HG03439 (cell line): Measurements from ENCODE around the gene MAMLD1.
"Not testable (repeated sequence)": the region's sequence is repeated elsewhere in the genome, so short reads cannot be mapped to it uniquely, and the experiment has no call there.

Source experiments
- ATAC-seq: cut with Tn5 transposase; IDR thresholded peaks from one replicate; pipeline ENCODE4 v1.9.1; 2021; ENCODE audit warnings: mild to moderate bottlenecking, moderate library complexity; ENCODE audit not compliant: unreplicated experiment

Gene MAMLD1, protein sequence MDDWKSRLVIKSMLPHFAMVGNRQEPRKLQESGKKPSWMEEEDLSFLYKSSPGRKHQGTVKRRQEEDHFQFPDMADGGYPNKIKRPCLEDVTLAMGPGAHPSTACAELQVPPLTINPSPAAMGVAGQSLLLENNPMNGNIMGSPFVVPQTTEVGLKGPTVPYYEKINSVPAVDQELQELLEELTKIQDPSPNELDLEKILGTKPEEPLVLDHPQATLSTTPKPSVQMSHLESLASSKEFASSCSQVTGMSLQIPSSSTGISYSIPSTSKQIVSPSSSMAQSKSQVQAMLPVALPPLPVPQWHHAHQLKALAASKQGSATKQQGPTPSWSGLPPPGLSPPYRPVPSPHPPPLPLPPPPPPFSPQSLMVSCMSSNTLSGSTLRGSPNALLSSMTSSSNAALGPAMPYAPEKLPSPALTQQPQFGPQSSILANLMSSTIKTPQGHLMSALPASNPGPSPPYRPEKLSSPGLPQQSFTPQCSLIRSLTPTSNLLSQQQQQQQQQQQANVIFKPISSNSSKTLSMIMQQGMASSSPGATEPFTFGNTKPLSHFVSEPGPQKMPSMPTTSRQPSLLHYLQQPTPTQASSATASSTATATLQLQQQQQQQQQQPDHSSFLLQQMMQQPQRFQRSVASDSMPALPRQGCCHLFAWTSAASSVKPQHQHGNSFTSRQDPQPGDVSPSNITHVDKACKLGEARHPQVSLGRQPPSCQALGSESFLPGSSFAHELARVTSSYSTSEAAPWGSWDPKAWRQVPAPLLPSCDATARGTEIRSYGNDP

DNA sequence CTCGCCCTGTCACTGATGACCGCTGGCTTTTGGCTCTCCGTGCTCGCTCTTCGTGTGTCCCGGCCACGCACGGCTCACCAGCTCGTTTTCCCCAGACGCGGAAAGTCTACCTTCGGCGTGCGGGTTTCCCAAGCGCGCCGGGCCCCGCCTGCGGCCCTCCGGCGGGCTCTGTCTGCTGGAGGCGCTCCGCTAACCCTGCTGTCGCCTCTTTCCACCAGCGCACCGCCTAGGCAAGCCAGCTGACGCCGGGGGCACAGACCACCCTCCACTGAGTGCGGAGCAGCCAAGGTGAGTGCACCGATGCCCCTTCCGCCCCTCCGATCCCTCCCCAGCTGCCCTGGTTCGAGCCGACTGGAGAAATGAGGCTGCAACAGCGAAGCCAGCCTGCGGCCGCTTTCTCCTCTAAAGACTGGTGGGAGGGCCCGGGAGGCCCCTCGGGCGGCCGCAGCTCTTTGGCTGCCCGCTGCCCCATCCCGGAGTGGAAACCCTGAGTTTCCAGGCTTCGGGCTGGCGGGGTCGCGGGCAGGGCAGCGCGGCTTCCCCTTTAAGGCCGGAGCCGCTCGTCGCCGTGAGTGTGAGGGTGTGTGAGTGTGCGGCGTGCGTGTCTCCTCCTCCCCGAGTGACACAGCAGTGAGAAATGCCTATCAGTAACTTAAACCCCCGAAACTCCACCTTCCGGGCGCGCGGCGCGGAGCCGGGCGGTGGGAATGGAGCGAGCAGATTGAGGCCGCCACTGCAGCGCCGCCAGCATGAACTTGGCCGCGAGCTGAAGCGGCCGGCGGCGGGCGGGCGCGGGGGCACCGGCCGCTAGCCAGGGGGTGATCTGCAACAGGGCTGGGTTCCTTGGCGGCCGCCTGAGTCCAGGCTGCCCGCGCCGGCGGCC lies at the start of gene MAMLD1:
Gene MAMLD1, plus strand, starts transcription at position 719 of the 883 bp plus-strand sequence. CDS start 82,200 bp downstream, outside the sequence.
- ATAC-seq = no peak

DNA sequence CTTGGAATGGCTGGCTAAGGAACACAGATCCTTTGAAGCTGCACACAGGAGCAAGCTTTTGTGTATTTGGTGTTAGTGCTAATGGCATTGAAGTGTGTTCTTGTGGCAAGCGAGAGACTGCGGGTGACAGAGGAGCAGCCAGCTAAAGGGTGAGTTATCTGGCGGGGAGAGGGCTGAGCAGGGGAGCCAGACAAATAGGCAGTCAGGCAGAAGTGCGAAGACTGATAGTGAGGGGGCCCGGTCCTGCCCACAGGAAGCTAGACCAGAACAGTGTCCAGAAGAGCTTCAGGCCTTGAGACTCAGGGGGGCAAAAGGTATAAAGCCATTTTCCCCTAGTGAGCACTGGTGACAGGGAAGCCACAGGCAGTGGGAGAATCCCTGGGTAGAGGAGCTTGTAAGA lies 49.6 kb upstream of the MAMLD1 start:
- no peak for ATAC-seq

DNA sequence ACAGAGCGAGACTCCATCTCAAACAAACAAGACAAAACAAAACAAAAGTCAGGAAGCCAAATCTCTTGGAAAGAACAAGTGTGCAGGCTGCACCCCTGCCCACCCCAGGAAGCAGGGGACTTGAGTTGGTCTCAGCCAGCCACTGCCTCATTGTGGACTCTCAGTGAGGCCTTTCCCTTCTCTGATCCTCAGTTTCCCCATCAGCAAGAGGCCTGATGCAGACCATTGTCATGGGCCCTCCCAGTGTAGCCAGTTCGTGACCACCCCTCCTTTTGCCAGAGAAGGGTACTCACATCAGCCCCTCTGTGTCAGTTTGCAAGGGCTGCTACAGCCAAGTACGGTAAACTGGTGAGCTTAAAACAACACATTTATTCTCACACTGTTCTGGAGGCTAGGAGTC lies 48.9 kb upstream of the MAMLD1 start:
- ATAC-seq = no peak

DNA sequence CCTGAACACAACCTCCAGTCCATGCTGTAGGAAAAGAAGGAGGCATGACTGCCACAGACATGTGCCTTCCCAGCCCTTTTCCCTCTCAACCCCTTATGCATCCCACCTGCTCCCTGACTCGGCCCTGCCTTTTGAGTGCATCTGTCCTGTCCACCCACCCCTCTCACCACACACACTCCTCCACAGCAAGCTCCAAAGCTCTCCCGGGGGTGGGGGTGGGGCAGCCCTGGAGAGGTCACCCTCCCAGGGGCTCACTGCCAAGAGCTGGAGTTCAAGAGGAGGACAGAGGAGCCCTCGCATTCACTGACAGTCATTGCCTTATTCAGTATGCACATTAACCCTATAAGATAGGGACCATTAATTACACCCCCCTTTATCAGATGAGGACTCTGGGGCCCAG lies 46.6 kb upstream of the MAMLD1 start:
- ATAC-seq = no peak

DNA sequence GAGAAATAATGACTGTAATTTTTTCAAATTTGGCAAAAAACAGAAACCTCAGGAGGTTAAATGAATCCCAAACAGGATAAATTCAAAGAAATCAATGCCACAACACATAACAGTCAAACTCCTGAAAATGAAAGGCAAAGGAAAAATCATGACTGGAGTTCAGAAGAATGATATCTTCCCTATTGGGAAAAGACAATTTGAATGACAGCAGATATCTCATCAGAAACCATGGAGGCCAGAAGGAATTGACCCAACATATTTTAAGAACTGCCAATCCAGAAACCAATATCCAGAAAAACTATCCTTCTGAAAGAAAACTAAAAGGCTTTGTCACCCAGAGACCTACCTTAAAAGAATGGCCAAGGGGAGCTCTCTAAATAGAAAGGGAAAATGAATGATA lies 40.1 kb upstream of the MAMLD1 start:
- ATAC-seq = no peak

DNA sequence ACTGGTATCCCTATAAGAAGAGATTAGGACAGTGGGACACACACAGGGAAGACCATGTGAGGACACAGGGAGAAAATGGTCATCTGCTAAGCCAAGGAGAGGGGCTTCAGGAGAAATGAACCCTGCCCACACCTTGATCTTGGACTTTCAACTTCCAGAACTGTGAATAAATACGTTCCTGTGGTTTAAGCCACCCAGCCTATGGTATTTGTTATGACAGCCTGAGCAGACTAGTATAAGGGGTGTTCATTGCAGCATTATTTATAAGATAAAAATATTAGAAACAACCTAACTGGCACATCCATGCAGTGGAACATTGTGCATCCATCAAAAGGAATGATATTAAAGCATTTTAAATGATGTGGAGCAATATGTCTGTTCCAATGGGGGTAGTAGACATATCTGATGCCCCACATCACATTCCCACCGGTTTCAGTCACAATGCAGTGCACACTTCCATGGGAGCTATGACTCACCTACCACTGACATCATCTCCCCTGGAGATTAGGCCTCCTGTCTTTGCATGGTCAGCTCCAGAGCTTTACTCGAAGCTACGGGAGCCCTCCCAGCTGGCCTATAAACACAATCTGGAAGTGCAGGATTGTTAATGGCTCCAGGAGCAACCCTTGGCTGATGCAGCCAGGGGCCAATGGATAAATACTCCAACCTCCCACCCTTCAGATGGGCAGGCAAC lies 38.9 kb upstream of the MAMLD1 start:
- ATAC-seq = no peak

DNA sequence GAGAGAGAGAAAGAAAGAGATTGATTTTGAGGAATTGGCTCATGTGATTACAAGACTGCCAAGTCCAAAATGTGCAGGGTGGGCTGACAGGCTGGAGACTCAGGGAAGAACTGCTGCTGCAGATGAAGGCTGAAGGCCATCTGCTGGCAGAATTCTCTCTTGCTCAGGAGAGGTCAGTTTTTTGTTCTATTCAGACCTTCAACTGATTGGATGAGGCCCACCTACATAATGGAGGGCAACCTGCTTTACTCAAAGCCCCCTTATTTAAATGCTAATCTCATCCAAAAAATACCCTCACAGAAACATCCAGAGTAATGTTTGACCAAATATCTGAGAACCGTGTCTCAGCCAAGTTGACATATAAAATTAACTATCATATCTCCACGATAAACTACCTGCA lies 38.2 kb upstream of the MAMLD1 start:
- no peak for ATAC-seq

DNA sequence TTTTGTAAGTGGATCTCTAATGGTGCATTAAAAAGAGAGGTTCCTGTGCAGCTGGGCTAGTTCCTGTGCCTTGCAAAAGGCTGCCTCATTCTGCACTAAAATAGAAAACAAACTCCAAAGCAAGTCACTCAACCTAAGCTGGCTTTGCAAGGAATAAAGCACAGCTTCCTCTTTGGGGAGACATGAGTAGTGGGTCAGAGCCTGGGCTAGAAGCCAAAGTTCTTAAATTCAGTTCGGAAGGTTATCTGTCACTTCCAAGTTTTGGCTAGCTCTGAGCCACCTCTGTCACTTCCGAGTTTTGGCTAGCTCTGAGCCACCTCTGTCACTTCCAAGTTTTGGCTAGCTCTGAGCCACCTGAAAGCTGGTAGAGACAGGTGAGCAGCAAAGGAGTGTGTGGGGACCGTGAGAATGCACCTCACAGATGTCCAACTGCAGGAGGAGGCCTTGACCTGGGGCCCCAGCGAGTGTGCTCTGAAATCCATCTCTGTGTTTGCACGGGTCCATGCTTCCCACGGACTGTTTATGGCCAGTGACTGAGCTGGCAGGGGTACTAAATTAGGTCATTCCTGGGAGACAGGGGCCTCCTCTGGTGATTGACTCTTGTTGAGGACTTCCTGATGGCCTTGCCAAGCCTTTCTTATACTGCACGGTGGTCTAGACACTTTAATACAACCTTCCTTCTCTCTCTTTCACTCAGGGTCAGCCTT lies 36.4 kb upstream of the MAMLD1 start:
- ATAC-seq = no peak

DNA sequence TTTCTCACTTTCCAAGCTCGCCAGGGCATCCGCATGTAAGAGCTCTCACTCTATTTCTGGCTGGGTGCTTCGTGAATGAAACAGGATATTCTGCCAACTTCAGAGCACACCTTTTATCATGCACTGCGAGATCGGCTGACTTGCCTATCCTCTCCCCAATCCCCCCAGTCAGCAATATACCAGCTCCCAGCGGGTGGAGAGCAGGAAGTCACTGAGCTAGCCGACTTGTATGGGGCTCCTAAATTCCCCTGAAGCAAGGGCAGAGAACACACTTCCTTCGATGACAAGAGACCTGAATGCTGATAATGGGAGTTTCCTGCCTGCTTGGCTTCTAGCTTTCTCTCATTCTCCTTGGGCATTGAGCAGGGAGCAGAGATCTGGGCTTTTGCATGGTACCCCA lies 33.8 kb upstream of the MAMLD1 start:
- no peak for ATAC-seq

DNA sequence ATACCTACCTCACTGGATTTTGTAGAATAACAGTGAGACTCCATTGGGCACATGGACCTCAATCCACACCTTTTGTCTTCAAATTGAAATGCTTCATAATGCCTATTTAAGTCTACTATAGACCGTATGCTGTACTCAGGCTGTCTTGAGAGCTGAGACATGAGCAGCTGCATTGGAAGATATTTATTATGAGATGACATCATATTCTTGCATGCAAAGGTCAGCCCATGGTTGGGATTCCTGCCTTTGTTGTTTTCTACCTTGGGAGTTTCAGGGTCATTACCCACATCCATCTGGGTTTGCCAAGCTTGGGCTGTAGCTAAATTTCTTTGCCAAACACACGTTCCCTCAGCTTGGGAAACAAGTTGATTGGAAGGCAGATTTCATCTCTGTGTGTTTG lies 33.2 kb upstream of the MAMLD1 start:
- no peak for ATAC-seq

DNA sequence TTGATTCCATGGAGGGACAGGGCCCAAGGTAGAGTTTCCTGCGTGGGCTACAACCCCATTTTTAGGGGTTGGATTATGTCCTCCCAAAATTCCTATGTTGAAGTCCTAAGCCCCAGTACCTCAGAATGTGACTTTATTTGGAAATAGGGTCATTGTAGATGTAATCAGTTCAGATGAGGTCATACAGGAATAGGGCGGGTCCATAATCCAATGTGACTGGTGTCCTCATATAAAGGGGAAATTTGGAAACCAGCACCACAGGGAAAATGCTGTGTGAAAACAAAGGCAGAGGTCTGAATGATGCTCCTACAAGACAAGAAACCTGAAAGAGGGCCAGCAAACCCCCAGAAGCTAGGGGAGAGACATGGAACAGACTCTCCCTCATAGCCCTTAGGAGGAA lies 31.1 kb upstream of the MAMLD1 start:
- no peak for ATAC-seq

DNA sequence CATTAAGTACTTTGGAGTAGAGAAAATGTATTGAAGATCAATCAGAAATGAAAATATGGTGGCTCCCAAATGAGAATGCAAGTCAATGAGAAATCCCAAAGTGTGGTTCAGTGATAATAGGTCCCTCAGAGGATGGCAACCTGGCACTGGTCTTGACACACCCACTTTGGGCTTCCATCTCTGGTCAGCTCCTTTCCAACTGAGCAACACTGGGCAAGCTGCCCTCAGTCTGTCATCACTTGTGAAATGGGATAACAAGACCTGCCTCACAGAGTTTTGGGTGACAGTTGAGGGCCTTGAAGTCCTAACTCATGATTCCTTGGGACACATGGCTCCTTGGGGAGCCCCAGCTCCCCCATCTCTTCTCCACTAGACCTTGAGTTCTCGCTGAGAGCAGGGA lies 29.0 kb upstream of the MAMLD1 start:
- ATAC-seq = no peak

DNA sequence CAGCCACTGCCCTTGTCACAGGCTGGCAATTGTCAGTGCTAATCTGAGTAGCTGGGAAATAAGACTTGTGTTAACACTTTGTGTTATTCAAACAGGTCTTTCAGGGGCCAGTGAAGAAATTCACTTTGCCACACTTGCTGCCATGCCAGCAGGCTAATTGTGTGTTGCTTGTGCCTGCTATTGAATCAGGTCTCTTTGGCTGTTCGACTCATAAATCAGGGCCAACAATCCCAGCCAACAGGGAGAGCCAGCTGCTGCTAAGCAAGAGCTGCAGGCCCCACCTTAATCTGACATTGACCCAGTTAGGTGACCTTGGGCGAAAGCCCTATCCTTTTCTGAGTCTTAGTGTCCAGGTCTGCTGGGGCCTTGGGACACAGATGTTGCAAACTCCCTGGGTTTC lies 28.1 kb upstream of the MAMLD1 start:
- ATAC-seq = no peak

DNA sequence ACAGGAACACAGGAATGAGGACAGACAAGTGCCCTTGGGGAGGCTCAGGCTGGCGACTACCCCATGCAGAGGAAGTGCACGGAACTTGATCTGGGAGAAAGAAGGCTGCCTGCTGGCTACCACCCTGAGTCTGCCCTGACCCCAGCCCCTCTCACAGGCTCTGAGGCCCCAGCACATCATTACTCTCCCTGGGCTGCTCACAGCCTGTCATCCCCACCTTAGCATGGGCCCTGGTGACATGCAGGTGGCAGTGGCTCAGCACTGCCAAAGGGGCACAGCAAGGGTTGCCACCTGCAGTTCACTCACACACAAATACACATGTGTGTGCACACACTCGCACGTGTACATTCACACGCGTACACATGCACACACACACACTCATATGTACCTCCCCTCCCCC lies 26.1 kb upstream of the MAMLD1 start:
- no peak for ATAC-seq

DNA sequence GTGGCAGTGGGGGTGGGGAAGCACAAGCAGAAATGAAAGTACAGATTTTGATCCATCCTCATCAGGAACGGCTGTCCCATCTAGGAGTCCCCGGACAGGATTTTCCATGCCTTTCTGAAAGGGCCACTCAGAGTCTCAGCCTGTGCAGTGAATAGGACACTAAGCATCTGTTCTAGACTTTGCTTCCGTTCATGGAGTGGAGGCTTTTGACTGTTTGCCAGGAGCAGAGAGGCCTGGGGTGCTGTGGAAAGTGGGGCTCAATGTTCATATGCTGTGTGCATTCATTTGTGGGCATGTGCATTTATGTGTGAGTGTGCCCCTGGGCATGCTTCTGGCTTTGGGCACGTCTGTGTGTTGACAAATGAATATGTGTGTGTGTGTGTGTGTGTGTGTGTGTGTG lies 25.6 kb upstream of the MAMLD1 start:
- ATAC-seq = no peak

DNA sequence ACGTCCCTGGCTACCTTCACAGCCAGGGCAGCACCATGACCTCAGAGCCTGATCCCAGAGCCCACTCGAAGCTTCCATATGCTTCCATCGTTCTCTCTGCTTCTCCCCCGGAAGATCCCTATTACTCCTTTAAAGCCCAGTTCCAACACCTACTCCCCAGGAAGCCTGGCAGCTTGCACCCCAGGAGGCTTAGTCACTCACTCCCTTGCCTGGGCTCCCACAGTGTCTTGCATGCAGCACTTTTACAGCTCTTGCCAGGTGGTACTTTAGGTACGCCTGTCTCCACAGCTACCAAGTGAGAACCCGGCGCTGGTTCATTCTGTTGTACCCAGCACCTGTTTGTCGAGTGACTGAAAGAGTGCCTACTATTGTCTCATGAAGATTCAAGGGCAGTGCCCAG lies 24.5 kb upstream of the MAMLD1 start:
- no peak for ATAC-seq

DNA sequence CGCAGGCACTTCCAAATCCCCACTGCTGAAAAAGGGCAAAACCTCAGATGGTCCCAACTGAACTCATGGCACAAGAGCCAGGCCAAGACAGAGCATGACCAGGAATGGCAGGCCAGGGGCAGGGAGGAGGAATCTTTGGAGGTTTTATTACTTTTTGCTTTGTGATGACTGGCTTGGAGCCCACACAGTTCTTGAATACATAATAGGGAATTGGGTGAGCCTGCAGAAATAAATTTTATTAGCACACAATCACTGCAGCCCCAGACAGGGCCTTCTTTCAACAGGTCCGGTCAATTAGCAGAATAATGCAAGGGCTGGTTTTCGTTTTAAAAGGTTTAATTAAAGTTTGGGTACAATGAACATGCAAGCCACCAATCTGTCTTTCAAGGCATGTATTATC lies 23.4 kb upstream of the MAMLD1 start:
- no peak for ATAC-seq

DNA sequence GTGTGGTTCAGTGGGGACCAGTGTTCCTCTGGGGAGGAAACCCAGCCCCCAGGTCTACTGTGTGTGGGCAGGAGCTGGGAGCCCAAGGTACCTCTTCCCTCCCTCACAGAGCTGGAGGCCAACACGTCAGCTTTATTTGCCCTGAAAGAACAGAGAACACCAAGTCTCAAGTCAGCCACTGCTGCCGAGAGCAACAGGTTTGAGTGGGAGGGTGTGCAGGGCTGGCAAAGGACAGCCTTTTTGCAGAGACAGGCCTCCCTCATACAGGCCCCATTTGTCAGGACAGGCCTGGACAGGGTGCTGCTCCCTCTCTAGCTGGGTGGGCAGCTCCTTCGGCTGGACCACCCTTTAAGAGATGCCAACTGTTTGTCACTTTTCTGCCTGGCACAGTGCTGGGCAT lies 22.8 kb upstream of the MAMLD1 start:
- ATAC-seq = not testable (repeated sequence)

DNA sequence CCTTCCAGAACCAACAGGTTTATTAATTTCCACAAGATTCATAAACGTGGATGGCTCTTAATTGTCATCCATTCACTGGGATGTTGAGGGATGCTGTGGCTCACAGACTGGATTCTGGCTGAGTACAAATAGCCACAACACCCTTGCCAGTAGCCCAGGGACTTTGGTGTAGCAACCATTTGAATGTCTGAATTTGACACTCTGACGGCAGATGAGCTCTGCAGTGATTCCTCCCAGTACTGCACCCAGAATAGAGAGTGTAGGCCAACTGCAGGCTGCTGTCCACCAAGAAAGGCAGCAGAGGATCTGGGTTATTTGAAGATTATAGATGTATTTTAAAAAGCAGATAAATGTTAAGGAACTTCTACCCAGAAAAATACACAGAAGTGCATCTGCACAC lies 15.6 kb upstream of the MAMLD1 start:
- ATAC-seq = no peak

DNA sequence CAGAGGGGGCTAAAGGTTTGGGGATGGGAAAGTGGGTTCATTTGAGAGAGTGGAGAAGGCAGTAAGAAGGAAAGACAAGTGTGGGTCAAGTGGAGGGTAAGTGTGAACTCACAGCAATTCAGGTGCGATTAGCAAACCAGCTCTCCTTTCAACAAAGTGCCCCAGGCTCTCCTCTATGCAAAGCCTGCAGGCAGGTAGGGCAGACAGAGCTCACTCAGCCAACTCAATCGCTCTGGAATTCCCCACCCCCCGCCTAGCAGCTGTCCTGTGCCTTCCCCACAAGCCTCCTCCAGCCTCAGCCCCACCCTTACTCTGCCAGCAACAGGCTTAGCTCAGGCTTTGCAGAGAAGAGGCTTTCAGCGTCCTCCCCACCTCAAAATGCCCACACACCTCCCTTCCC lies 14.8 kb upstream of the MAMLD1 start:
- ATAC-seq = no peak
